A673 (cell line): ENCODE measurements around the gene QRFP.

Source experiments
- EZH2 ChIP-seq: fragments of 200-600 bp; sonication (generic); IDR thresholded peaks from 2 replicates; pipeline ENCODE4 v1.6.1; 2017; ENCODE audit warnings: borderline replicate concordance, low read depth, mild to moderate bottlenecking, mixed read lengths, antibody characterized with exemption, low read length; ENCODE audit not compliant: poor library complexity, severe bottlenecking
- TF ChIP-seq, protein P1 (sequence below): fragments of 300-800, 200-600 bp; sonication (generic); conservative IDR thresholded peaks from 2 replicates; pipeline ENCODE4 v1.5.1; 2017; ENCODE audit warnings: low read depth, mild to moderate bottlenecking, antibody characterized with exemption, low read length, moderate library complexity, mixed read lengths

DNA sequence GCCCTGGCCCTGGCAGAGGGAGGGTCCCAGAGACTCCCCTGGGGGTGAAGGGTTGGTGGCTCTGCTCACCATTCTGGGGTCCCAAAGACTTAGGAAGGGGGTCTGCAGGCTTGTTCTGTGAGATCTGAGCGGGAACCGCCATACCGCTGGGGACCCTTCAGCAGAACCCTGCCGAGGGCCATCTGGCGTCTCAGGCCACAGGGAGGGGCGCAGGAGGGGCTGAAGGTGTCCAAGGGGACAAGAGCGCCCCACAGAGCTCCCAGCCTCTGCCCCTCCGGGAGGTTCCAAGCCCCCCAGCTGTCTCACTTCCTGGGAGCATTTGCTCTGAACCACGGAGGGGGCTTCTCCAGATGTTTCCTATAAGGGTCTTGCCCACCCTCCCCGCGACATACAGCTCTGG, 37.6 kb upstream of the QRFP start:
- TF ChIP-seq, protein P1, sequence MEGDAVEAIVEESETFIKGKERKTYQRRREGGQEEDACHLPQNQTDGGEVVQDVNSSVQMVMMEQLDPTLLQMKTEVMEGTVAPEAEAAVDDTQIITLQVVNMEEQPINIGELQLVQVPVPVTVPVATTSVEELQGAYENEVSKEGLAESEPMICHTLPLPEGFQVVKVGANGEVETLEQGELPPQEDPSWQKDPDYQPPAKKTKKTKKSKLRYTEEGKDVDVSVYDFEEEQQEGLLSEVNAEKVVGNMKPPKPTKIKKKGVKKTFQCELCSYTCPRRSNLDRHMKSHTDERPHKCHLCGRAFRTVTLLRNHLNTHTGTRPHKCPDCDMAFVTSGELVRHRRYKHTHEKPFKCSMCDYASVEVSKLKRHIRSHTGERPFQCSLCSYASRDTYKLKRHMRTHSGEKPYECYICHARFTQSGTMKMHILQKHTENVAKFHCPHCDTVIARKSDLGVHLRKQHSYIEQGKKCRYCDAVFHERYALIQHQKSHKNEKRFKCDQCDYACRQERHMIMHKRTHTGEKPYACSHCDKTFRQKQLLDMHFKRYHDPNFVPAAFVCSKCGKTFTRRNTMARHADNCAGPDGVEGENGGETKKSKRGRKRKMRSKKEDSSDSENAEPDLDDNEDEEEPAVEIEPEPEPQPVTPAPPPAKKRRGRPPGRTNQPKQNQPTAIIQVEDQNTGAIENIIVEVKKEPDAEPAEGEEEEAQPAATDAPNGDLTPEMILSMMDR, result no peak
- TF ChIP-seq EZH2, result no peak
